DMS 273 treated with DMSO at 0.1 percent for 48 hours (cell line): Measurements from ENCODE around the gene GEMIN7.
A peak's percentile ranks its signal among the peaks of the same experiment; 100 is the strongest.
"Not testable (repeated sequence)": the region's sequence is repeated elsewhere in the genome, so short reads cannot be mapped to it uniquely, and the experiment has no call there.

Experiments used
- DNase-seq: peaks from one replicate; lab custom pipeline; 2025; lab: John Stamatoyannopoulos, UW

GEMIN7 gene

DNA sequence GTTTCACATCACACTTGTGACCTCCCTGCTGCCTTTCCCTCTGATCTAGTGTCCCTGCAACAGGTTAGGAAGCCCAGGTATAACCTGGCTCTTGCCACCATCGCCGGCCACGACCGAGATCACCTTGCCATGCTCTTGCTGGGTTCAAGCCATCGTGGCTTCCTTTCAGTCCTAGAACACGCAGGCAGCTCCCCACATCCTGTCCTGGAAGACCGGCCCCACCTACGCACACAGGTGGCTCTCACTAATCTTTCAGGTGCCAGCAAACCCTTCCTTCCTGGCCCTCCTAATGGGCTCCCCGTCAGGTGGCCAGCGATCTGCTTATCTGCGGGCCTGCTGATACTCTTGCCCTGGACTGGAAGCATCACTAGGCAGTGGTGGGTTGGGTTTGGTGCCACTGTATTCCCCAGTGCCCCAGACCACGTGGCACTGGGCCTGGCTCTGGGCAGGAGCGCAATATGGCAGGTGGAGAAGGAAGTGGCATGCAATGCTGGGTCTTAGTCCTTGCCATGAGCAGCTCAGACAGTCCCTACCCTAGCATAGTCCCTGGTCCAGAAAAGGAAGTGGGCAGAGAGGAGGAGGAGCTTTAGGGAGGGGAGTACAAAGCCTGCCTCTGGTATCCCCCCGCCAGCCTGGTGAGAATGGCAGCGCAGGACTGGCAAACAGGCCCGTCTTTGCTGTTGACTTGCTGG lies 25.7 kb downstream of the GEMIN7 start:
- no peak for DNase-seq

DNA sequence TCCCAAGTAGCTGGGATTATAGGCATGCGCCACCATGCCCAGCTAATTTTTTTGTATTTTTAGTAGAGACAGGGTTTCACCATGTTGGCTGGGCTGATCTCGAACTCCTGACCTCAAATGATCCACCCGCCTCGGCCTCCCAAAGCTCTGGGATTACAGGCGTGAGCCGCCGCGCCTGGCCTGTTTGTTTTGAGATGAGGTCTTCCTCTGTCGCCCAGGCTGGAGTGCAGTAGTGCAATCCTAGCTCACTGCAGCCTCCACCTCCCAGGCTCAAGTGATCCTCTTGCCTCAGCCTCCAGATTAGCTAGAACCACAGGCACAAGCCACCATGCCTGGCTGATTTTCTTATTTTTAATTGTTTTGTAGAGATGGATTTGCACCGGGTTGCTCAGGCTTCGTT lies 27.3 kb downstream of the GEMIN7 start:
- not testable (repeated sequence) for DNase-seq

DNA sequence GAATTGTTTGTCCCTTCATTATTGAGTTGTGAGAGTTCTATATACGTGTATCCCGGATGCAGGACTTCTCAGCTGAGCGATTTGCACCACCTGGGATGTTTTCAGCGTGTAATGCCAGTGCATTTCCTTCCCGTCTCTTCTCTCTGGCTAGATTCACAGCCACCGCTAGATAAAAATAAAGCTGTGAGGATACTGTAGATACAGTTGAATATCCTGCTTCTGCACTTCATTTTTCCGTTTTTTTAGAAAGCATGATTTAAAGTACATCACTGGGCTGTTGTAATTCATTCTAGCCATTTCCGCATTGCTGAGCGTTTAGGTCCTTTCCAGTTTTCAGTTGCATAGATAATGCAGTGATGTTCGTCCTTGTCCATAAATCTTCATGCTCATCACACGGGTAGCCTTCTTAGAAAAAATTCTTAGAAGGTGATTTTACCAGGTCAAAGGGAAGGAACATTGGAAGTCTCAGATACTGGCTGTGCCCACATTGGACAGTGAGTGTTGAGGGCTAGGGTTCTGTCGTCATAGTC lies 28.6 kb downstream of the GEMIN7 start:
- DNase-seq, result no peak

DNA sequence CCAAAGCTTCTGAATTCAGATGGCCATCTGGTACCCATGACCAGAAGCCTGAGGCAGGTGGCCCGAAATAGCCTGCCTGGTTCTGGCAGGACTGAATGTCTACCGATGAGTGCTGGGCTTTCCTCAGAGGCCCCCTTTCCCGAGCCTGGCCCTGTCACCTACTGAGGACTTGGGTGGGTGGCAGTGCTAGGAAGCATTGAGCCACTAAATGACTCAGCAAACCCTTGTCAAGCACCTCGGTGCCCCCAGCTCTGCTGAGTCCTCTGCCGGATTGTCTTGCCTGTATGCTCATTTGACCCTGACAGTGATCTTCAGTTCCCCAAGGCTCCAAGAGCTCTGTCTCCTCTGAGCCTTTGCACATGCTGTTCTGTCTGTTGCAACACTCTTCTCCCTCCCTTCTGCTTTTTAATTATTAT lies 31.8 kb downstream of the GEMIN7 start:
- no peak for DNase-seq

DNA sequence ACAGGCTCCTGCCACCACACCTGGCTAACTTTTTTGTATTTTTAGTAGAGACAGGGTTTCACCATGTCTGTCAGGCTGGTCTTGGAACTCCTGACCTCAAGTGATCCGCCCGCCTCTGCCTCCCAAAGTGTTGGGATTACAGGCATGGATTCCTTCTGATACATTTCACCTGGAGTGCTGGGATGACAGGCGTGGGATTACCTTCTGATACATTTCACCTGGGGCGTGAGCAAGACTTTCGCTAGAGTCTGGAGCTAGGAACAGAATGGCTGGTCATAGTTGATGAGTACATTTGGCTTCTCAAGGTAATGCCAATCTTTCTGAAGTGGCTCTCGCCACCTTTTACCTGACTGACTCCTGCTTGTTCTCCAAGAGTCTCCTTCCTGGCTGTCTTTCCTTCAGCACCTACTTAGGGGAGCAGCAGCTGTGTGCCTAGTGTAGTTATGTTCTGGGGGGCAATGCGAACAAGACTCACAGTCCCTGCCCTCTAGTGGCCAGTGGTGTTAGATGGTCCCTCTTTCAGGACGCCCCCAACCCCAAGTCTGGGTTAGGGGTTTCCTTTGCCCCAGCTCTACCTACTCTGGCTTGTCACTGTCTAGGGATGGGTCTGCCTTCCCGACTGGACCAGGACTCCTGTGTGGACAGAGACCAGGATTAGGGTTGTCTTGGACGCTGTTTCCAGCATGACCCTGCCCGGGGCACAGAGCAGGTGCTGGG lies 33.2 kb downstream of the GEMIN7 start:
- DNase-seq, result no peak

DNA sequence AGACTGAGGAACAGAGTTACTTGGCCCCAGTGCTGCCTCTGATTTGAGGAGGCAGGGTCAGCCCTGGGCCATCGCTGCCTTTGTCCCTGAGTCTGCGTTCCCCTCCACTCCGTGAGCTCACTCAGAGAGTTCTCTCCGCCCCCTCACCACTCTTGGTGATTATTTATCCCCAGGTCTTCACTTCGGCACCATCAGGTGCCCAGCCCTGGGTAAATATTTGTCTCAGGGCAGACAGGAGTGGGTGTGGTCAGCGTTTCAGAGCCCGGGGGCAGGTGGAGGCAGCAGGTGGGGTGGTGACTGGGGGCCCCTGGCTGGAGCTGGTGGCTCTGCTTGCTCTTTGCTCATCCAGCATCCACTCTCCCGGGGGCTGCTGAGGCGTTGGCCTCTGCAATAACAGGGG lies 34.6 kb downstream of the GEMIN7 start:
- no peak for DNase-seq

DNA sequence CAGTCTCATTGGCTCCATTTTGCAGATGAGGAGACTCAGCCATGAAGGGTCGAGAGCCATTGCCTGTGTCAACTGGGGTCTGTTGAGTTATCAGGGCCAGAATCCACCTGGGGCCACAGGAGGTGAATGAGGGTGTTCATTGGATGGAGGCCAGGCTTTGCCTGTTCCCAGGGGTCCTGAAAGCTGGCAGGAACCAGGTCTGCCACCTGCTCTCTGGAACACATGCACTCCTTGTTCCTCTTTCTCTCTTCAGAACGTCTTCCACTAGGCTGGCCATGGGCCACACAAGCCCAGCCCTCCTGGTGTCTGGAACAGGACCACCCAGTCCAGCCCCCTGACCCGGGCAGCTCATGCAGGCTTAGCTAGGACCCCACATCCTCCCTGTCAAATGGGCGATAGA lies 35.1 kb downstream of the GEMIN7 start:
- no peak for DNase-seq

DNA sequence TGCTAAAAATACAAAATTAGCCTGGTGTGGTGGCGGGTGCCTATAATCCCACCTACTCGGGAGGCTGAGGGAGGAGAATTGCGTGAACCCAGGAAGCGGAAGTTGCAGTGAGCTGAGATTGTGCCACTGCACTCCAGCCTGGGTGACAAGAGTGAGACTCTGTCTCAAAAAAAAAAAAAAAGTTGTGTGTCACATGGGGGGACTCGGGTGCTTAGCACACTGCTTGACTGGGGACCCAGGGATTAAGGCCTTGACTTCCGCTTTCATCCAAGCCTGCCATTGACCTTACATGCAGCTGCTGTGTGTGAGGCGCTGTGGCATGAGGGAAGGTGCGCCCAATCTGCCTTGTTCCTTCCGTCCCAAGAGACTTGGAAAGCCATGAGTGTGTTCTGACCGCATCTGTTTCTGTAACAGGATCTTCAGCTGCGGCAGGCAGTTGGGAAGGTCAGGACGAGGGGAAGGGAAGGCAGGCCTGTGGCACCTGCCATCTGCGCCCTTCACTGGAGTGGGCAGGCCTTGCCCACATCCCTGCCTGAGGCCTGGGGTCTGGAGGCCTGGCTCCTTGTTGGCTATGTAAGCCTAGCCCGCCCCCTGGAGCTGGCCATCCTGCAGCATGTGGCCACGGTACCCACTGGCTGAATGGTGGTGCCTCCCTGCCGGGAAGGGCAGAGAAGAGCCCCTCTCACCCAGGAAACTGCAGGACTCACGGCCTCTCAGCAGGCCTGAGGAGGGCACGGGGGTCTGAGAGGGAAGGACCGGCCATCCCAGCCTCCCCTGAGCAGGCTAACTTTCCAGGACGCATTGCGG lies 37.0 kb downstream of the GEMIN7 start:
- peak; percentile 91 for DNase-seq

DNA sequence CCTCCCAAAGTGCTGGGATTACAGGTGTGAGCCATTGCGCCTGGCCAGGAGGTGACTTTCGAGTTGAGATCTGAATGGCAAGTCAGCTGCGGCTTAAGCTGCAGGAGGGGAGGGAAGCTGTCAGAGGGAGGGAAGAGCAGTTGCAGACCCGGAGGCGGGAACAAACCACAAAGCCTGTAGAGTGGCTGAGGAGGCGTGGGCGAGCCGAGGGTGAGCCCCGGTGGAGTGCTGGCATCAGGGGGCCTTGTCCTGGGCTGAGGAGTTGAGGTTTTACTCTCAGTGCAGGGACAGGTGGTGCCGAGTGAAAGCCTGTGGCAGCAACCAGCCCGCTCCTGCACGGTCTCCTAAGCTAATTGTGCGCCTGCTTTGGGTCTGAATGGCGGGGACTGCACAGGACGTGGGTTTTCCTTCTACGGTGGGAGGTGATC lies 38.1 kb downstream of the GEMIN7 start:
- DNase-seq, result peak; percentile 24

DNA sequence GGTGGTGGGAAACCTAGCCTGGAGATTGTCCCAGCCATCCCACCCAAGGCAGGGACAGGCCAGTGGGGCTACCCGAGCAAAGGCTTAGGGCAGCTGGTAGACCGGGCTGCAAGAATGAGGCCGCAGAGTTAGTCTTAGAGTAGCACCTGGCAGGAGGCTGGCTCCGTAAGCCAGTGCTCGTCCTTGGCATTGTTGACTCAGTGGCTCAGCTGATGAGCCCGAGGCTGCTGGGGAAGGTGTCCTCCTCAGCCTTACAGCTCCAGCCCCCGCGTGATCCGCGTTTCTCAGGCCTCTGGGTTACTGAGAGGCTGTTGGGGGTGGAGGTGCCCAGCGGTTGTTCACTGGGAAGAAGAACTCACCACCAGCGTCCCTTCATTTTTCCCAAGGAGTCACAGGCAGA lies 38.6 kb downstream of the GEMIN7 start:
- DNase-seq, result no peak

DNA sequence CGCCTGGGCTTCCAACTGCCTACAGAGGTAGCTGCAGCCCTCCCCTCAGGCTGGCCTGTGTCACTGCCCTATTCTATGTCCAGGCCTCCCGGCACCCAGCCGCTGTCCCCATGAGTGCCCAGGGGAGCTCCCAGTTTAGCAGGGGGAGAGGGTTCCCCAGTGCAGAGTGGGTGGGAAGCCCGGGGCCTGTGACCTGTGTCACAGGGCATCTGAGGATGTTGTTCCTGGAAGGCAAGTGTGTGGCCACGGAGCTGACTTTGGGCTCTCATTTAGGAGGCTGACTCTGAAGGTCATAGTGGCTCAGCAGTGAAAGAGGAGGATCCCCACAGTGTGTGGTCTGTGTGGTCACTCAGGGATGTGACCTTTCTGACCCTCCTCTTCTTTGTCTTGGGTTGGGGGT lies 39.0 kb downstream of the GEMIN7 start:
- DNase-seq, result no peak

DNA sequence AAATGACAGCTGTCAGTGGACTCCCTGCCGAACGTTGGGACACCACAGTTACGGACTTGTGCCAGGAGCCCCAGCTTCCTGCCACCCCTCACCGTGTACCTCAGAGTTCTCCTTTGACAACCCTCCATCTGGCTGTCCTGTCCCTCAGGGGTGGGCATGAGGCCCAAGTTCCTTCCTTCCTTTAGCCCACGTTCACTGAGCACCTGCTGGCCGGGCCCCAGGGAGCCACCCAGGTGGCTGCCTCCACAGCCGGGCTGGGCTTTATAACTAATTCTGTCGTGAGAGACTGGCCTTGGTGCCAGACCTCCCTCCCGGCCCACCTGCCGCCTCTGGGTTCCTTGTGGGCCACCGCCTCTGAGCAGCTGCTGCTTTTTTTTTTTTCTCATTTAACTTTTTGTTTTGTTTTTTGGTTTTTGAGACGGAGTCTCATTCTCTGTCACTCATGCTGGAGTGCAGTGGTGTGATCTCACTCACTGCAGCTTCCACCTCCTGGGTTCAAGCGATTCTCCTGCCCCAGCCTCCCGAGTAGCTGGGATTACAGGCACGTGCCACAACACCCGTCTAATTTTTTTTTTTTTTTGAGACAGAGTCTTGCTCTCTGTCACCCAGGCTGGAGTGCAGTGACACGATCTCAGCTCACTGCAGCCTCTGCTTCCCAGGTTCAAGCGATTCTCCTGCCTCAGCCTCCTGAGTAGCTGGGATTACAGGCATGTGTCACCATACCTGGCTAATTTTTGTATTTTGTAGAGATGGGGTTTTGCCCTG lies 39.7 kb downstream of the GEMIN7 start:
- not testable (repeated sequence) for DNase-seq

DNA sequence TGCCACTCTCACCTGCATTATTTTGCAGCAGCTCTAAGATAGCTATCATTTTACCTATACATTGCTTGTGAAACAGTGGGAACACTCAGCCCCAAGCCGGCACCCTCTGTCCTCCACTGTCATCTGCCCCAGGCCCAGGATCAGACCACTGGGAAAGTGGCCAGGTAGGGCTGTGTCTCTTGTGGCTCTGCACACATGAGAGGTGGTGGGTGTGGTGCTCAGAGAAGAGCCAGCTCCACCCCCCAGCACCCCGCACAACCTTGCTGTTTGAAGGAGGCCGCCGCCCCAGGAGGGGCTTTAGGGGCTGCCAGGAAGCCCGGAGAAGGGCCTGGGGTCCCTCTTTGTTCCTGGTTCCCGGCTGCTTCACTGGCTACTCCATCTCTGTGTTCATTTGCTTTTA lies 40.5 kb downstream of the GEMIN7 start:
- no peak for DNase-seq

DNA sequence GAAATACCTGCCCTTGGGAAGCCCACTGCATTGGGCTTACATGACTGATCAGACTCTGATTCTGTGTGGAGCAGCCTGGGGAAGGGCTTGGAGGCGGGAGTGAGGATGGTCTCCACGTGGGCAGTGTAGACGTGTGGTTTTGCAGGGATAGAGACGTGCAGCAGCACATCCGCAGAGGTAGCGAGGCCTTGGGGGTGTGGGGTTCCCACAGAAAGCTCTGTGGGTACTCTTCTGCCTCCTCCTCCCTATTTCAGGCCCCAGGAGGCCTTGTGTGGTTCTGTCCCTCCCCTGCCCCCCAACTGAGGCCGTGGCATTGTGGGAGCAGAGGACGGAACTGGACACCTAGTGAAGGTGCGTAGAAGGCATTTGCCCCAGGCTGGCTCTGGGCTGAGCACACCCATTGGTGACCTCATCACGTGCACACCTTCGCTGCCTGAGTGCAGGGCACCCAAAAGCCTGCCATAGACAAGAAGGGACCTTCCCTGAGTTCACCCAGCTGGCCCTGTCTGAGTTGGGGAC lies 42.8 kb downstream of the GEMIN7 start:
- no peak for DNase-seq

DNA sequence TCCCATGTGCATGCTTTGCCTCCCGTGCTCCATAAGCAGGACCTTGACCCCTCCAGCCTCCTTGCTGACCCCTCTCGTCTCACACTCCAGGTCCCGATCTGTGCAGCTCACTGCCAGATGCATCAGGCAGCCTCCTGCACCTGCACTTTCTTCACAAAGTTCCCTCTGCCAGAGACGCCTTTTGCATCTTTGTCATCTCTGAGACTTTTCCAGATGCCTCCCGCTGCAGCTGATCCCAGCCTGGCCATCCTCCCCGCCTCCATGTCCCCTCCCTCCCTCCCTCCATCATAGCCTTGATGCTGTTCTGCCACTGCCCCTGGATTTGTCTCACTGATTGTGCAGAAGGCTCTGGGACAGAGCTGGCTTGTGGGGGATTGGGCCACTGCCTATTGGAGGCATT lies 43.8 kb downstream of the GEMIN7 start:
- DNase-seq, result no peak

DNA sequence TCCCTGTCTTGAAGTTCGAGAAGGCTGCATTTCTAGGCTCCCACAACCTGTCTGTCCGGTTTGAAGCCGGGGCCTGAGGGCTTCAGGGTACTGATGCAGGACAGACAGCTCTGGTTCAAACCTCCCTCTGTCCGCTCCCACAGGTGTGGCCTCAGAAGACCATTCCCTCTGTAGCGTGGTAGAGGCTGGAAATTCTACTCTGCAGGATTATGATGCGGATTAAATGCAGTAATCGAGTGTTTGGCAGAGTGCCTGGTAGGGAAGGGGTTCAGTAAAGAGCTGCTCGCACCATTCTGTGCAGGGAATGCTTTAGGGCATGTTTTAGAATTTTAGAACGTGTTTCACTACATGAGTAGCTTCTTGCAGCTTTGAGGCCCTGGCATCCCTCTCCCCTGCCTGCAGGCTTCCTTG lies 44.4 kb downstream of the GEMIN7 start:
- no peak for DNase-seq

DNA sequence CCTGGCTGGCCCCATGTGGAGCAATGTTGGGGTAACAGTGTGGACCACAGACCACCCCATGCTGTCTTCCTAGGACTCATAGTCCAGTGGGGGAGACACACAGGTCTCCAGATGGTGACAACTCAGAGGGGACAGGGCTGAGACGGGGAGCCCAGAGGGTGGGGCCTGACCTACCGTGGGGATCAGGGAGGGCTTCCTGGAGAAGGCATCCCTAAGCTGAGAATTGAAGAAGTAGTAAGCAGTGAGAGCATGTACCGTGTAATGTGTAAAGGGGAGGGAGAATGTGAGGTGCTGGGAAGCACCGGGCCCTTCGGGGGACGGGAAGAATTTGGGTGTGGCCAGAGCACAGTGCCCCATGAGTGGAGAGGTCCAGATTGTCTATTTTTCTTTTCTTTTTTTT lies 45.0 kb downstream of the GEMIN7 start:
- DNase-seq, result no peak

DNA sequence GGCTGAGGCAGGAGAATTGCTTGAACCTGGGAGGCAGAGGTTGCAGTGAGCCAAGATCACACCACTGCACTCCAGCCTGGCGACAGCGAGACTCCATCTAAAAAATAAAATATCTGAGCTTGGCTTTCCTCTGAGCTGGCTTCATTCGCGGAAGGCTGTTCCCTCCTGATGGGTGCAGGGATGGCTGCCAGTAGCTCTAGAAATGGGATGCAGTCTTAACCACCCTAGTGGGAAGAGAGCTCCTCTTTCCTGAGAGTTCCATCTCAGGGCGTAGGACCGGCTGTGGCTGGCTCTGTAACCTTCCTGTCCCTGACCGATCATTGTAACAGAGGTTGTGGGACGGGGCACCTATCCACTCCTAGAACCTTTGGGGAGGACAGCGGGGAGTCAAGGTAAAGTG lies 46.3 kb downstream of the GEMIN7 start:
- DNase-seq, result no peak

DNA sequence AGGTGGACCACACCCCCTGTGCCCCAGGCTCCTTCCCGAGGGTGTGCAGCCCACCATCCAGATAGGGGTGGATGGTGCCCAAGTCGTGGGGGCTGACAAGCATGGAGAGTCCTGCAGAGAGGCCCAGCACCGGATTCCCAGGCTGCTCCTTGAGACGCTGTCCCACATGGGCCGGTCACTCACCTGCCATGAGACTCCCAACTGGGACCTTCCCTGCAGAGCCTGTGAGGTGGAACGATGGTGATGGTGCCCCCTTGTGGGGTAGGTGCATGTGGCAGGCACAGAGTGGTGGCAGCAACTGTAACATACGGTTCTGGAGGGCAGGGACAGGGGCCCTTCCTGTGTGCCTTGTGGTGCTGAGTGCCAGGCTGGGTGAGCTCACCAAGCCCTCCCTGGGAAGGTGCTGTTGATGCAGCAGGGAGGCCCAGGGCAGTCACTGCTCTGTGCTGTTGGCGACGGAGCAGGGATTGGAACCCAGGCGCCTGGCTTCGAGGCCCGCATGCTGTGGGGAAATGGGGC lies 47.0 kb downstream of the GEMIN7 start:
- no peak for DNase-seq

DNA sequence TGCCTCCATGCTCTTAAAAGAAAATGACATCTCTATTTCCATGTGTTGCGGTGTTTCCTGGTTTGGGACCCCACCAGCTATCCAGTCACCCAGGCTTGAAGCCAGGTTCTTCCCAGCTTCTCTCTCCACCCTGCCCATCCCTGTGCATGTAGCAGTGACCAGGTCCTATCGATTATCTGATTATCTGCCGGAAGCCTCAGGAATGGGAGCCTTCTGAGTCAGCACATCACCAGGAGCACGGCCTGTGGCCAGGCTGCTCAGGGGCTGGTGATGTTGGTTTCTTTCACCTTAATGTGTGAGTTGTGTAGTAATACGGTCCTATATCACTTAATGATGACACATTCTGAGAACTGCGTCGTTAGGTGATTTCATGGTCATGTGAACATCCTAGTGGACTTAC lies 47.6 kb downstream of the GEMIN7 start:
- DNase-seq, result no peak

DNA sequence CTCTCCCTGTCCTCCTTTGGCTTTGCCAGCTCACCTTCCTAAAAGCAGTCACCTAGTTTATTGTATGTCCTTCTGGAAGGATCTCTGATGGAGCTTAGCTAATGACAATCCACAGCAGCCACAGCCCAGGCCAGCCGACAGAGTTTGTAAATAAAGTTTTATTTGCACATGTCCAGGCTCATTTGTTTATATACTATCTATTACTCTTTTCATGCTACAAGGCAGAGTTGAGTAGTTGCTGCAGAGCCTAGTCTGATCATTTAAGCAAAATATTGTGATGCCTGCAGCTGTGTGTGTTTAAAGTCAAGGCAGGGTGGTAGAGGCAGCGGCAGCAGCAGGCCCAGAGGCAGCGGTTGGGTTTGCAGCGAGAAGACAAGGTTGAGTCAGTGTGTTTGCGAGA lies 49.1 kb downstream of the GEMIN7 start:
- no peak for DNase-seq

DNA sequence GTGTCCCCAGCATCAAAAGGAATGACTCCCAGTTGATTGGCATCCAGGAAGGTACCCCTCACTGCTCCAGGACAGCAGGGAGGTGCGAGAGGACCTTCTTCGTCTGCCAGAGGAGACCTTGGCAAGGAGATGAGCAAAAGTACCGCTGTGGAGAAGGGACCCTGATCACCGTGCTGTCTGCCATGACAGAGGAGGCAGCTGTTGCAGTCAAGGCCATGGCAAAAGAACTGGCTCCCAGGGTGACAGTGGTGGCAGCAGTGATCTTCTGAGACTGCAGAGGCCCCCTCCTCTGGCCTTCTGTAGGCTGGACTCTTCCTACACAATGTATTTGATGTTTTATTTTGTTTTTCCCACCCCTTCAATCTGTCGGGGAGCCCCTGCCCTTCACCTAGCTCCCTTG lies 49.7 kb downstream of the GEMIN7 start:
- DNase-seq, result no peak
